ENCODE results near the gene ANK2. TPM values are rescaled to one million over a fixed set of nuclear protein-coding genes. Genes with fewer than 3 reads are reported as not detected.

Gene ANK2
- total RNA-seq, 4 donors from 2014 or later: 13.7 to 47.4 (median 30.5) TPM

GRCh38 chr4:113153529-113154101, 104.2 kb downstream of the ANK2 start:
- no peak overlapping the region for H3K27ac ChIP-seq
- TF ChIP-seq CTCF (IDR thresholded peaks at IDR 0.05) (no peak), POLR2AphosphoS5 (IDR thresholded peaks at IDR 0.05) (no peak), POLR2A (IDR thresholded peaks at IDR 0.05) (no peak), EP300 (IDR thresholded peaks at IDR 0.05; ENCODE audit: low read depth) (no peak)
- 67 to 74% methylated on average over 2 of the region's 2 CpGs for WGBS, 2 donors (ENCODE audit: low coverage in 1 of 2)

GRCh38 chr4:113154281-113154680, 104.8 kb downstream of the ANK2 start:
- H3K36me3 ChIP-seq: no peaks in the 10 kb centered on the region
- H3K4me1 ChIP-seq: no peaks in the 10 kb centered on the region
- H3K27ac ChIP-seq: no peak overlapping the region
- H3K4me3 ChIP-seq: no peak overlapping the region
- in situ Hi-C loops (cut with MboI; ENCODE audit: low pct_ligation_motif_present in 1 of 4, low pct_unique_long_range_greater_than_20kb in 1 of 4, low sequenced_read_pairs in 3 of 4) (no loop called here), intact Hi-C loops (cut with DNase I; ENCODE audit: low total_unique reads) (no loop called here)
- no peaks in the 10 kb centered on the region for H3K27me3 ChIP-seq
- H3K9me3 ChIP-seq: no peaks in the 10 kb centered on the region
- DNase-seq: no peak
- 88 to 100% methylated on average over 1 of the region's 1 CpG for WGBS, 2 donors (ENCODE audit: low coverage in 1 of 2)
- TF ChIP-seq CTCF (IDR thresholded peaks at IDR 0.05) (no peak), POLR2A (IDR thresholded peaks at IDR 0.05) (no peak), POLR2AphosphoS5 (IDR thresholded peaks at IDR 0.05) (no peak), EP300 (IDR thresholded peaks at IDR 0.05; ENCODE audit: low read depth) (no peak)

More at GRCh38 chr4:113153529-113154101, 104.2 kb downstream of the ANK2 start:
- H3K9me3 ChIP-seq: no peaks in the 10 kb centered on the region
- DNase-seq: no peak
- no peaks in the 10 kb centered on the region for H3K4me1 ChIP-seq
- H3K36me3 ChIP-seq: no peaks in the 10 kb centered on the region
- H3K27me3 ChIP-seq: no peaks in the 10 kb centered on the region
- in situ Hi-C loops (cut with MboI; ENCODE audit: low pct_ligation_motif_present in 1 of 4, low pct_unique_long_range_greater_than_20kb in 1 of 4, low sequenced_read_pairs in 3 of 4) (no loop called here), intact Hi-C loops (cut with DNase I; ENCODE audit: low total_unique reads) (no loop called here)
- no peak overlapping the region for H3K4me3 ChIP-seq

GRCh38 chr4:113157086-113157857, 107.8 kb downstream of the ANK2 start:
- Histone ChIP-seq H3K36me3 (no peaks in the 10 kb centered on the region), H3K9me3 (no peaks in the 10 kb centered on the region), H3K4me3 (no peak overlapping the region), H3K27me3 (no peaks in the 10 kb centered on the region), H3K27ac (no peak overlapping the region), H3K4me1 (no peaks in the 10 kb centered on the region)
- WGBS, 2 donors (ENCODE audit: low coverage in 1 of 2): 50 to 53% methylated on average over 2 to 3 of the region's 3 CpGs
- DNase-seq: no peak
- in situ Hi-C loops (cut with MboI; ENCODE audit: low pct_ligation_motif_present in 1 of 4, low pct_unique_long_range_greater_than_20kb in 1 of 4, low sequenced_read_pairs in 3 of 4): no loop called here
- no peak for TF ChIP-seq POLR2A (IDR thresholded peaks at IDR 0.05)
- TF ChIP-seq EP300 (IDR thresholded peaks at IDR 0.05; ENCODE audit: low read depth): no peak
- TF ChIP-seq POLR2AphosphoS5 (IDR thresholded peaks at IDR 0.05): no peak
- no peak for TF ChIP-seq CTCF (IDR thresholded peaks at IDR 0.05)
- intact Hi-C loops (cut with DNase I; ENCODE audit: low total_unique reads): no loop called here

GRCh38 chr4:113159942-113160545, 110.6 kb downstream of the ANK2 start:
- no peaks in the 10 kb centered on the region for H3K9me3 ChIP-seq
- WGBS, 2 donors (ENCODE audit: low coverage in 1 of 2): 77% methylated on average over 3 of the region's 3 CpGs
- TF ChIP-seq POLR2A (IDR thresholded peaks at IDR 0.05): no peak
- in situ Hi-C loops (cut with MboI; ENCODE audit: low pct_ligation_motif_present in 1 of 4, low pct_unique_long_range_greater_than_20kb in 1 of 4, low sequenced_read_pairs in 3 of 4) (no loop called here), intact Hi-C loops (cut with DNase I; ENCODE audit: low total_unique reads) (no loop called here)
- no peaks in the 10 kb centered on the region for H3K4me1 ChIP-seq
- H3K27ac ChIP-seq: no peak overlapping the region
- no peaks in the 10 kb centered on the region for H3K27me3 ChIP-seq
- DNase-seq: no peak
- no peaks in the 10 kb centered on the region for H3K36me3 ChIP-seq
- no peak overlapping the region for H3K4me3 ChIP-seq
